NCI-H146 (cell line): ENCODE results near the gene SH3RF2.
"Not testable (repeated sequence)": the region's sequence is repeated elsewhere in the genome, so short reads cannot be mapped to it uniquely, and the experiment has no call there.

Experiments
- DNase-seq: peaks from one replicate; lab custom pipeline; 2025; lab: John Stamatoyannopoulos, UW

Gene SH3RF2

GRCh38 chr5:146079695-146080373 lies 143.5 kb downstream of the SH3RF2 start:
- DNase-seq: no peak

GRCh38 chr5:146081556-146081955 lies 145.2 kb downstream of the SH3RF2 start:
- no peak for DNase-seq

GRCh38 chr5:146082798-146083197 lies 146.4 kb downstream of the SH3RF2 start:
- no peak for DNase-seq

- DNase-seq: no peak
Measured at GRCh38 chr5:146084376-146084775, 148.0 kb downstream of the SH3RF2 start.

GRCh38 chr5:146088098-146088497 lies 151.7 kb downstream of the SH3RF2 start:
- DNase-seq: no peak

- no peak for DNase-seq
Measured at GRCh38 chr5:146089287-146089686, 152.9 kb downstream of the SH3RF2 start.

GRCh38 chr5:146091881-146092280 lies 155.5 kb downstream of the SH3RF2 start:
- DNase-seq: no peak

- no peak for DNase-seq
Measured at GRCh38 chr5:146098047-146098446, 161.7 kb downstream of the SH3RF2 start.

- no peak for DNase-seq
Measured at GRCh38 chr5:146101646-146102045, 165.3 kb downstream of the SH3RF2 start.

GRCh38 chr5:146103594-146103993 lies 167.2 kb downstream of the SH3RF2 start:
- DNase-seq: no peak

GRCh38 chr5:146105477-146105876 lies 169.1 kb downstream of the SH3RF2 start, which contains the start of gene PLAC8L1:
Gene PLAC8L1 (minus strand): TSS chr5:146105577. CDS start chr5:146104311, 1,266 bp downstream.
- DNase-seq: no peak

- DNase-seq: no peak
Measured at GRCh38 chr5:146107901-146108300, 171.5 kb downstream of the SH3RF2 start.

GRCh38 chr5:146108870-146109269 lies 172.5 kb downstream of the SH3RF2 start:
- DNase-seq: not testable (repeated sequence)

- no peak for DNase-seq
Measured at GRCh38 chr5:146109379-146109778, 173.0 kb downstream of the SH3RF2 start.

GRCh38 chr5:146111409-146111808 lies 175.0 kb downstream of the SH3RF2 start:
- DNase-seq: peak; percentile 1

- no peak for DNase-seq
Measured at GRCh38 chr5:146112476-146112875, 176.1 kb downstream of the SH3RF2 start.
